Measurements from ENCODE around the gene CRYBG1. TPM values are rescaled to one million over a fixed set of nuclear protein-coding genes. Genes with fewer than 3 reads are reported as not detected.

Gene CRYBG1
- total RNA-seq, 1 experiment from 2014 or later, result 19.9 TPM

DNA sequence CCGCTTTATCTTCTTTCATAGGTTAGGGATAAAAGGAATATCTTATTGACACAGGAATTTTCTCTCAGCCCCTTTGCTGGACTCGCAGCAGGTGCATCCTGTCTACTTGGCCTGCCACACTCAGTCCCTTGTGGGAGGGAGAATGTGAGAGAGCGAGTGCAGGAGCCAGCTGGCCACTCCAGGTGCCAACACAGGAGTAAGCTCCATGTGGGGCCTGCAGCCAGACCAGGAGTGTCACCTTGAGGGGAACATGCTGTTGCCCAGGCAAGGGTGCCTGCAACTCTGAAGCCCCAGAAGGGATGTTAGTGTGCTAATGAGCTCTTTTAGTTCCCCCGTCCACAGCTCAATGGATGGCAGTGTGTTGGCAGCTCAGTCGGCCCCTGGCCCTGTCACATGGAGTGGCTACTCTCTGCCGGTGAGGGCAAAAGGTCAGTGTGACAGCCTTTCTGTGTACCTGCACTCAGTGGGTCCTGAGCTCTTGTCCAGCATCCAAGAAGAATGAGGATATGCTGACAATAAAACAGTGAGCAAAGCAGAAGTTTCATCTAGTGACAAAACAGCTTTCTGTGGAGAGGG, 57.1 kb downstream of the CRYBG1 start:
- Histone ChIP-seq H3K27ac (ENCODE audit: low read length) (no peak overlapping the region), H3K79me2 (ENCODE audit: low read length) (no peaks in the 10 kb centered on the region), H3K36me3 (ENCODE audit: low read depth, low read length) (no peaks in the 10 kb centered on the region), H3K9me3 (ENCODE audit: low read length) (no peaks in the 10 kb centered on the region), H3K4me1 (ENCODE audit: insufficient read depth, low read length) (peaks cover 12% of the 10 kb centered on the region; the same call in 1 of the 2 replicates), H3K4me3 (ENCODE audit: low read length) (no peak overlapping the region), H3K9me2 (replicated peaks; ENCODE audit: low read length) (no peaks in the 10 kb centered on the region), H3K4me2 (ENCODE audit: low read length) (no peak overlapping the region), H4K20me1 (ENCODE audit: low read length) (no peaks in the 10 kb centered on the region), H3K9ac (ENCODE audit: low read length) (no peak overlapping the region), H2AFZ (ENCODE audit: low read length) (no peak overlapping the region), H3F3A (ENCODE audit: low read length, unreplicated experiment) (no peaks in the 10 kb centered on the region), H3K27me3 (ENCODE audit: low read length) (no peaks in the 10 kb centered on the region)
- intact Hi-C loops (cut with micrococcal nuclease), result no loop called here
- TF ChIP-seq EZH2 (IDR thresholded peaks at IDR 0.05; ENCODE audit: low read length, unreplicated experiment) (no peak), EZH2phosphoT487 (IDR thresholded peaks at IDR 0.05; ENCODE audit: borderline replicate concordance, low read length) (no peak)
- TF ChIP-seq, protein P1, sequence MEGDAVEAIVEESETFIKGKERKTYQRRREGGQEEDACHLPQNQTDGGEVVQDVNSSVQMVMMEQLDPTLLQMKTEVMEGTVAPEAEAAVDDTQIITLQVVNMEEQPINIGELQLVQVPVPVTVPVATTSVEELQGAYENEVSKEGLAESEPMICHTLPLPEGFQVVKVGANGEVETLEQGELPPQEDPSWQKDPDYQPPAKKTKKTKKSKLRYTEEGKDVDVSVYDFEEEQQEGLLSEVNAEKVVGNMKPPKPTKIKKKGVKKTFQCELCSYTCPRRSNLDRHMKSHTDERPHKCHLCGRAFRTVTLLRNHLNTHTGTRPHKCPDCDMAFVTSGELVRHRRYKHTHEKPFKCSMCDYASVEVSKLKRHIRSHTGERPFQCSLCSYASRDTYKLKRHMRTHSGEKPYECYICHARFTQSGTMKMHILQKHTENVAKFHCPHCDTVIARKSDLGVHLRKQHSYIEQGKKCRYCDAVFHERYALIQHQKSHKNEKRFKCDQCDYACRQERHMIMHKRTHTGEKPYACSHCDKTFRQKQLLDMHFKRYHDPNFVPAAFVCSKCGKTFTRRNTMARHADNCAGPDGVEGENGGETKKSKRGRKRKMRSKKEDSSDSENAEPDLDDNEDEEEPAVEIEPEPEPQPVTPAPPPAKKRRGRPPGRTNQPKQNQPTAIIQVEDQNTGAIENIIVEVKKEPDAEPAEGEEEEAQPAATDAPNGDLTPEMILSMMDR (conservative IDR thresholded peaks at IDR 0.05; ENCODE audit: low read depth, low read length), result no peak
- ChIA-PET POLR2A (ENCODE audit: unreplicated experiment) (no interaction called here), CTCF (no interaction called here)
- BruUV-seq (replicated peaks), result no TSS peak
- ATAC-seq (no peak), DNase-seq (no peak)

DNA sequence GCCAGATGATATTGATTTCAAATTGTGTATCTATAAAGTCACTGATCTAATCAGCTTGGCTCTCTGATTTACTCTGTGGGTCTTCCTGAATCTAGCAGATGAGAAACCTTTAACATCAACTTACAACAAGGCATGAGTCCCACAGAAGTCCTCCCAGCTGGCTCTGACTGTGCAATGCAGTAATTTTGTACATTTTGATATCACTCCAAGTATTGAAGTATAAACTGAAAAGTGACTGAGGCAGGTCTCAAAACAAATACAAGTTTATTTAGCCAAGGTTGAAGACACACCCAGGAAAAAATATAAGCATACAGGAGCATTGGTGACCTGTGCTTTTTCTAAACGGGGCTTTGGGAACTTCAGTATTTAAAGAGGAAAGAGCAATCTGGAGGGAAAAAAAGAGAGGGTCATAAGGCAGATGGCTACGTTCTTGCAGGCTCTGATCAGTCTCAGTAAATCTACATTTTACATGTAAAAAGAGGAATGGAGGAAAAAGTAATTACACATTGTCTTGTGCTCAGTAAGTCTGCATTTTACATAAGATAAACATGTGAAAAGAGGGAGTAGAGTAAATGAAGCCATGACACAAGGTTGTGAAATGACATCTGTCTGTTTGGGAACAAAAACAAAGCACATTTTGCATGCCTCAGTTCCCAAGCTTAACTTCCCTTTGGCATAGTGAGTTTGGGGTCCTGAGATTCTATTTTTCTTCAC, 59.5 kb downstream of the CRYBG1 start:
- Histone ChIP-seq H3K4me2 (ENCODE audit: low read length) (no peak overlapping the region), H3K27ac (ENCODE audit: low read length) (no peak overlapping the region), H3K4me3 (ENCODE audit: low read length) (no peak overlapping the region), H3K9me3 (ENCODE audit: low read length) (no peaks in the 10 kb centered on the region), H3K4me1 (ENCODE audit: insufficient read depth, low read length) (peaks cover 12% of the 10 kb centered on the region; the same call in 1 of the 2 replicates), H3F3A (ENCODE audit: low read length, unreplicated experiment) (no peaks in the 10 kb centered on the region), H3K79me2 (ENCODE audit: low read length) (no peaks in the 10 kb centered on the region), H3K36me3 (ENCODE audit: low read depth, low read length) (no peaks in the 10 kb centered on the region), H2AFZ (ENCODE audit: low read length) (no peak overlapping the region), H4K20me1 (ENCODE audit: low read length) (no peaks in the 10 kb centered on the region), H3K27me3 (ENCODE audit: low read length) (no peaks in the 10 kb centered on the region), H3K9ac (ENCODE audit: low read length) (no peak overlapping the region), H3K9me2 (replicated peaks; ENCODE audit: low read length) (no peaks in the 10 kb centered on the region)
- ATAC-seq (peak; percentile 64), DNase-seq (no peak)
- no TSS peak for BruUV-seq (replicated peaks)
- no peak for TF ChIP-seq EZH2phosphoT487 (IDR thresholded peaks at IDR 0.05; ENCODE audit: borderline replicate concordance, low read length)
- TF ChIP-seq EZH2 (IDR thresholded peaks at IDR 0.05; ENCODE audit: low read length, unreplicated experiment), result no peak
- TF ChIP-seq, protein P1 (conservative IDR thresholded peaks at IDR 0.05; ENCODE audit: low read depth, low read length), result no peak
- intact Hi-C loops (cut with micrococcal nuclease), result no loop called here
- POLR2A ChIA-PET (ENCODE audit: unreplicated experiment), result no interaction called here
- CTCF ChIA-PET, result interaction anchor here (0.6 kb wide), 1 partner anchor 106 kb away, joined by 3 read pairs; no protein-coding TSS in a partner anchor

DNA sequence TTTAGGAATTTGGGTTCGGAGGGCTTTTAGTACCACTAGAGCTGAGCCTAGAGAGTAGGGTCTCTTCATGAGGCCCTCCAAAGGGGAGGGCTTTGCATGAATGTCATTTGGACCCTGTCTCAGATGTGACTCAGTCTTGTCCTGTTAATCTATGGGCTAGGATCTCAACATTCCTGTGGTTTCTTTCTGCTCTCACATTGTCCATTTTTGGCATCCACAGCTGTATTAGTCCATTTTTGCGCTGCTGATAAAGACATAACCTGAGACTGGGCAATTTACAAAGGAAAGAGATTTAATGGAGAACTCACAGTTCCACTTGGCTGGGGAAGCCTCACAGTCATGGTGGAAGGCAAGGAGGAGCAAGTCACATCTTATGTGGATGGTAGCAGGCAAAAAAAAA, 61.0 kb downstream of the CRYBG1 start:
- Histone ChIP-seq H2AFZ (ENCODE audit: low read length) (no peak overlapping the region), H3K27me3 (ENCODE audit: low read length) (no peaks in the 10 kb centered on the region), H3K9ac (ENCODE audit: low read length) (no peak overlapping the region), H3K36me3 (ENCODE audit: low read depth, low read length) (no peaks in the 10 kb centered on the region), H4K20me1 (ENCODE audit: low read length) (no peaks in the 10 kb centered on the region), H3K9me3 (ENCODE audit: low read length) (no peaks in the 10 kb centered on the region), H3K4me3 (ENCODE audit: low read length) (no peak overlapping the region), H3K9me2 (replicated peaks; ENCODE audit: low read length) (no peaks in the 10 kb centered on the region), H3K4me1 (ENCODE audit: insufficient read depth, low read length) (peaks cover 12% of the 10 kb centered on the region; the same call in 1 of the 2 replicates), H3K79me2 (ENCODE audit: low read length) (no peaks in the 10 kb centered on the region), H3K4me2 (ENCODE audit: low read length) (no peak overlapping the region), H3F3A (ENCODE audit: low read length, unreplicated experiment) (no peaks in the 10 kb centered on the region), H3K27ac (ENCODE audit: low read length) (no peak overlapping the region)
- CTCF ChIA-PET, result no interaction called here
- ATAC-seq (peak; percentile 43; the same call in 1 of the 2 replicates), DNase-seq (peak; percentile 44)
- intact Hi-C loops (cut with micrococcal nuclease), result no loop called here
- no TSS peak for BruUV-seq (replicated peaks)
- TF ChIP-seq, protein P1 (conservative IDR thresholded peaks at IDR 0.05; ENCODE audit: low read depth, low read length), result no peak
- TF ChIP-seq EZH2phosphoT487 (IDR thresholded peaks at IDR 0.05; ENCODE audit: borderline replicate concordance, low read length) (no peak), EZH2 (IDR thresholded peaks at IDR 0.05; ENCODE audit: low read length, unreplicated experiment) (no peak)
- POLR2A ChIA-PET (ENCODE audit: unreplicated experiment), result no interaction called here

All from PC-3 (cell line).